Tibial nerve (tissue), 4 donors: ENCODE data around the gene EEF1AKMT3. TPM values are rescaled to one million over a fixed set of nuclear protein-coding genes. Genes with fewer than 3 reads are reported as not detected.

ENCODE experiments used
- DNase-seq, 2 donors: peaks; one replicate each; pipeline ENCODE4 v3.0.0-alpha.2; 2019; ENCODE audit warnings: low spot score in 2 of 2
- H3K27ac ChIP-seq, 4 donors: fragments of 200-600 bp; sonication (generic) in 3 of 4; one replicate each; pipeline ENCODE4 v1.5.1; 2017 to 2019; ENCODE audit warnings: mild to moderate bottlenecking in 1 of 4
- H3K27me3 ChIP-seq, 2 donors: fragments of 200-600 bp; sonication (generic) in 1 of 2; one replicate each; pipeline versions ENCODE4 v1.5.1 to v1.6.0; 2017 to 2019
- H3K36me3 ChIP-seq, 3 donors: fragments of 200-600 bp; sonication (generic); one replicate each; pipeline ENCODE4 v1.5.1; 2018 to 2019
- H3K4me1 ChIP-seq, 4 donors: fragments of 200-600 bp; sonication (generic) in 3 of 4; one replicate each; pipeline ENCODE4 v1.5.1; 2017 to 2019
- H3K4me3 ChIP-seq, 4 donors: fragments of 200-600 bp; sonication (generic) in 3 of 4; one replicate each; pipeline ENCODE4 v1.5.1; 2017 to 2019; ENCODE audit warnings: mild to moderate bottlenecking in 1 of 4, moderate library complexity in 1 of 4
- H3K9me3 ChIP-seq, 4 donors: fragments of 200-600 bp; sonication (generic) in 3 of 4; one replicate each; pipeline ENCODE4 v1.5.1; 2017 to 2019
- EP300 ChIP-seq, 2 donors: sonication (generic); formaldehyde crosslinking; IDR thresholded peaks; one replicate each; pipeline ENCODE4 v1.6.1; 2017; ENCODE audit warnings: antibody characterized with exemption in 2 of 2, mild to moderate bottlenecking in 1 of 2
- POLR2A ChIP-seq, 2 donors: fragments of 450-650 bp; IDR thresholded peaks; one replicate each; pipeline ENCODE4 v1.6.1; 2017; ENCODE audit warnings: antibody characterized with exemption in 2 of 2, mild to moderate bottlenecking in 2 of 2, moderate library complexity in 2 of 2
- WGBS, 2 donors: methylation state at CpG; one replicate each; pipeline ENCODE4 v1.1.5; 2018; 5-methylcytosine and 5-hydroxymethylcytosine counted together
- total RNA-seq, 4 donors: library from RNA; depleted of rRNA; stranded (reverse); fragments of >200 nt; gene quantifications; one replicate each; pipeline ENCODE4 v1.1.0, GENCODE V29; 2016
- TF ChIP-seq, protein P1 (sequence below), 5 experiments: fragments of 200-600 bp in 3 of 5; fragments of 450-650 bp in 2 of 5; sonication (generic) in 3 of 5; IDR thresholded peaks; one replicate each; pipeline ENCODE4 v1.5.1; 2016 to 2019; ENCODE audit warnings: antibody characterized with exemption in 5 of 5, mild to moderate bottlenecking in 3 of 5, moderate library complexity in 2 of 5

EEF1AKMT3 gene
- total RNA-seq, 4 donors from 2014 or later: 8.0 to 16.3 (median 9.6) TPM

DNA sequence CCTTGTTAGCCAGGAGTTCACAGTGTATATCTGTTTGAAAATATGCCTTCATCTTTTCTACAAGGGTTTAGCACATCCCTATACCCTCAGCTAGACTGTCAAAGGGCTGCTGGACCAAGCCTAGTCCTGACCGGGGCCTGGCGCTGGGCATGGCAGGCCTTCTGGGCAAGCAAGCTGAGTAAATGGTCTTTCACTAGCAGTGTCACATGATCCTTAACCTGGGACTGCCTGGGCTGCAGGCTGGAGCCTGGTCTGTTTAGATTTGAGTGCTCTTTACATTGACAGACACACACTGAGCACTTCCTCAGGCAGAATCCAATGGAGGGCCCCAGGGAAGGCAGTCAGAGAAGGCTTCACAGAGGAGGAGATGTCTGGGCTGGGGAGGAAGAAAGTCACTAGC lies 53.0 kb downstream of the EEF1AKMT3 start:
- peaks cover 11 to 91% (median 54%) of the 10 kb centered on the region in 3 donors for H3K36me3 ChIP-seq
- no peak for DNase-seq

DNA sequence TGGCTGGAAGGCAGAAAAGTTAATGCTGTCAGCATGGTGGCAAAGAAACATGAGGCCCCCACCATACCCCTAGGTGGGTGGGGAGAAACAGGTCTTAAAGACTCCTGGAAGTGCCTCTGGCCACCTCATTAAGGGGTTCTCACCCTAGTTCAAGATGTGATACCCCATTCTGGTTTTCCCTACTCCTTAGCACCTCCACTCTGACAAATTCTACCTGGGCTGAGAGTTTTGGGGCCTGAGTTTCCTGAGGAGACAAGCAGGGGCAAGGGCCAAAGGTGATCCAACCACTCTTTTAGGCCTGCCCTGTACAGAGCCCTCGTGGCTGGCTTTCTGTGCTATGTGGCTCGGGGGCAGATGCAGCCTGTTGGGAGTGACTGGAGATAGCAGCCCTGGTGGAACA lies 54.0 kb downstream of the EEF1AKMT3 start:
- 80 to 83% methylated on average over 2 of the region's 2 CpGs for WGBS, 2 donors

More for the DNA sequence above, 53.0 kb downstream of the EEF1AKMT3 start:
- TF ChIP-seq, protein P1, sequence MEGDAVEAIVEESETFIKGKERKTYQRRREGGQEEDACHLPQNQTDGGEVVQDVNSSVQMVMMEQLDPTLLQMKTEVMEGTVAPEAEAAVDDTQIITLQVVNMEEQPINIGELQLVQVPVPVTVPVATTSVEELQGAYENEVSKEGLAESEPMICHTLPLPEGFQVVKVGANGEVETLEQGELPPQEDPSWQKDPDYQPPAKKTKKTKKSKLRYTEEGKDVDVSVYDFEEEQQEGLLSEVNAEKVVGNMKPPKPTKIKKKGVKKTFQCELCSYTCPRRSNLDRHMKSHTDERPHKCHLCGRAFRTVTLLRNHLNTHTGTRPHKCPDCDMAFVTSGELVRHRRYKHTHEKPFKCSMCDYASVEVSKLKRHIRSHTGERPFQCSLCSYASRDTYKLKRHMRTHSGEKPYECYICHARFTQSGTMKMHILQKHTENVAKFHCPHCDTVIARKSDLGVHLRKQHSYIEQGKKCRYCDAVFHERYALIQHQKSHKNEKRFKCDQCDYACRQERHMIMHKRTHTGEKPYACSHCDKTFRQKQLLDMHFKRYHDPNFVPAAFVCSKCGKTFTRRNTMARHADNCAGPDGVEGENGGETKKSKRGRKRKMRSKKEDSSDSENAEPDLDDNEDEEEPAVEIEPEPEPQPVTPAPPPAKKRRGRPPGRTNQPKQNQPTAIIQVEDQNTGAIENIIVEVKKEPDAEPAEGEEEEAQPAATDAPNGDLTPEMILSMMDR (IDR thresholded peaks at IDR 0.05): no peak
- no peak for TF ChIP-seq POLR2A (IDR thresholded peaks at IDR 0.05)
- no peak for TF ChIP-seq EP300 (IDR thresholded peaks at IDR 0.05)
- H3K9me3 ChIP-seq: no peaks in the 10 kb centered on the region
- peak overlapping the region in 2 of 4 donors; percentile 13 to 21 for H3K27ac ChIP-seq
- peaks cover 0 to 88% (median 24%) of the 10 kb centered on the region in 4 donors for H3K4me1 ChIP-seq
- H3K4me3 ChIP-seq: no peak overlapping the region
- no peaks in the 10 kb centered on the region for H3K27me3 ChIP-seq
- WGBS, 2 donors: 67 to 88% methylated on average over 2 of the region's 2 CpGs

DNA sequence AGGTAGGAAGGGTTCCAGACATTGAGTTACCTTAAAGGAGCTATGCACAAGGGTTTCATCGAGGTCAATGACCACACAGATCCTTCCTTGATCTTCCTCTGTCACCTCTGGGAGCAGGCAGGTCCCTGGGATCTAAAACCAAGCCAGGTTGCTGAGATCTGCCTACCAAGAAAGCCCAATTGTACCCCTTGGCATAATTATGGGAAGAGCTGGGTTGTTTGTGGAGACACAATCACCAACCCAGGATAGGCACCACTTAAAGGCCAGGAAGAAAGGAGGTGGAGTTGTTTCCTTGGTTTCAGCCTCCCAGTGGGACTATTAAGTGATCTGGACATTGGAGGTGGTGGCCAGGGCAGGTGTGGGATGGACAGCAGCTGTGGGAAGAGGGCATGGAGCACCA lies 54.6 kb downstream of the EEF1AKMT3 start:
- Histone ChIP-seq H3K27me3 (no peaks in the 10 kb centered on the region), H3K36me3 (peaks cover 8 to 76% (median 54%) of the 10 kb centered on the region in 3 donors), H3K4me1 (peaks cover 0 to 95% (median 39%) of the 10 kb centered on the region in 4 donors), H3K4me3 (no peak overlapping the region), H3K9me3 (no peaks in the 10 kb centered on the region), H3K27ac (peak overlapping the region in 2 of 4 donors; percentile 21 to 61)
- DNase-seq: no peak
- 82 to 100% methylated on average over 1 of the region's 1 CpG for WGBS, 2 donors
- TF ChIP-seq POLR2A (IDR thresholded peaks at IDR 0.05) (no peak), EP300 (IDR thresholded peaks at IDR 0.05) (no peak)
- TF ChIP-seq, protein P1 (IDR thresholded peaks at IDR 0.05): no peak

More for the DNA sequence above, 54.0 kb downstream of the EEF1AKMT3 start:
- Histone ChIP-seq H3K4me1 (peaks cover 0 to 95% (median 33%) of the 10 kb centered on the region in 4 donors), H3K4me3 (no peak overlapping the region), H3K9me3 (no peaks in the 10 kb centered on the region), H3K27me3 (no peaks in the 10 kb centered on the region), H3K27ac (peak overlapping the region in 2 of 4 donors; percentile 21 to 61), H3K36me3 (peaks cover 11 to 82% (median 54%) of the 10 kb centered on the region in 3 donors)
- TF ChIP-seq, protein P1 (IDR thresholded peaks at IDR 0.05): no peak
- TF ChIP-seq EP300 (IDR thresholded peaks at IDR 0.05) (no peak), POLR2A (IDR thresholded peaks at IDR 0.05) (no peak)
- no peak for DNase-seq

DNA sequence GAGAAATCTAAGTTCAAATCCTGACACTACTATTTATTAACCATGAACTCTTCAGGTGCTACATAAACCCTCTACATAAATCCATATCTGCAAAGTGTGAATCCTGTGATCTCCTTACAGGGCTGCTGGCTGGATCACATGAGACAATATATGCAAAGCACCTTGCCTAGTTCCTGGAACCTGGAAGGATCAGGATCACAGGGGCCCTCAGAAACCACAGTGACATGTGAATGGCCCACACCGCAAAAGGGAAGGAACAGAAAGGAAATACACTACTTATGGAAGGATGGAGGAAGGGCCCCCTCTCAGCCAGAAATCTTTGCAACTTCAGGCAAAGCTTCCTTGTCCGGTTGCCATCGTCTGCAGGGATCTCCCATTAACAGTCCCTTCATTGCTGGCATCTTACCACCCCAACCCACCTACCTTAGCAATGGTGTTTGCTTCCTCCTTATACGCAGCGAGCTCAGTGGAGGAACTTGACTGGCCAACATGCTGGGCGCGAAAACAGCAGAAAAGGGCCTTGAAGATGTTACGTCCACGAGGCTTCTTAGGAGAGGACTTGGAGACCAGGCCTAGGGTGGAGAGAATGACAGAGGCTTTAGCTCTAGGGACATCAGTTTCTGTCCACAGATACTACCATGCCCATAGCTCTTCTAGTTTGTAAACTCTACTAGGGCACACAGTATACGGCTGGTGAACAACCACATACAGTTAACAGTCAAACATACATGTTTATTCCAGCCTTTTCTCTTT lies 56.8 kb downstream of the EEF1AKMT3 start:
- Histone ChIP-seq H3K27me3 (no peaks in the 10 kb centered on the region), H3K36me3 (peaks cover 2 to 54% (median 38%) of the 10 kb centered on the region in 3 donors), H3K4me1 (peaks cover 1 to 96% (median 61%) of the 10 kb centered on the region in 4 donors), H3K27ac (peak overlapping the region in 2 of 4 donors; percentile 12 to 38), H3K4me3 (no peak overlapping the region), H3K9me3 (no peaks in the 10 kb centered on the region)
- WGBS, 2 donors: 53 to 58% methylated on average over 10 of the region's 10 CpGs
- no peak for TF ChIP-seq POLR2A (IDR thresholded peaks at IDR 0.05)
- TF ChIP-seq, protein P1 (IDR thresholded peaks at IDR 0.05): no peak
- no peak for TF ChIP-seq EP300 (IDR thresholded peaks at IDR 0.05)
- no peak for DNase-seq

DNA sequence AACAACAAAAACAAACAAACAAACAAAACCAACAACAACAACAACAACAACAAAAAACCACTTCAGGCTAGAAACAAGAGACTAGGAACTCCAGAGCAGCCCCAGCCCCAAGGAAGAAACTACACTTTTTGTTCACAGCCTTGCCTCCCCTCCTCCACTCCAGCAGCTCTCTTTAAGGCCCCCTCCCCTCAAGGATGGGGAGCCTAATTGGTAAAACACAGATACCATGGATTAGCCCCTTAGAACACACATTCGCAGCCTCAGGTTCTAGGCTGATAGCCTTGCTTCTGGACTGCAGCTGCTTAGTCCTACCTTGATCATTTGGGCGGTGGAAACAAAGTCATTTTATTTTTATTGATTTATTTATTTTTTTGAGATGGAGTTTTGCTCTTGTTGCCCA lies 58.0 kb downstream of the EEF1AKMT3 start:
- no peak overlapping the region for H3K4me3 ChIP-seq
- WGBS, 2 donors: 85 to 86% methylated on average over 2 of the region's 2 CpGs
- peaks cover 4 to 98% (median 73%) of the 10 kb centered on the region in 4 donors for H3K4me1 ChIP-seq

More for the DNA sequence above, 58.0 kb downstream of the EEF1AKMT3 start:
- H3K36me3 ChIP-seq: peaks cover 2 to 42% (median 28%) of the 10 kb centered on the region in 3 donors
- H3K9me3 ChIP-seq: no peaks in the 10 kb centered on the region
- no peak for DNase-seq
- TF ChIP-seq POLR2A (IDR thresholded peaks at IDR 0.05): no peak
- no peak for TF ChIP-seq EP300 (IDR thresholded peaks at IDR 0.05)
- TF ChIP-seq, protein P1 (IDR thresholded peaks at IDR 0.05): no peak
- H3K27me3 ChIP-seq: no peaks in the 10 kb centered on the region
- peak overlapping the region in 3 of 4 donors; percentile 29 to 80 (median 74) for H3K27ac ChIP-seq
